Measurements from ENCODE around the gene C2CD2.
"Not testable (repeated sequence)": the region's sequence is repeated elsewhere in the genome, so short reads cannot be mapped to it uniquely, and the experiment has no call there.

The C2CD2 gene

GRCh38 chr21:41960386-41960785 is 6.6 kb upstream of the C2CD2 start:
- DNase-seq (ENCODE audit: low read depth, low spot score): no peak
- no peak for TF ChIP-seq CTCF (IDR thresholded peaks at IDR 0.05; ENCODE audit: low read depth, low read length)
- in situ Hi-C loops (cut with HindIII; ENCODE audit: low sequenced_read_pairs): no loop called here
- no peak overlapping the region for H3K4me3 ChIP-seq (ENCODE audit: low read depth, low read length)

GRCh38 chr21:41959697-41960096 is 5.9 kb upstream of the C2CD2 start:
- in situ Hi-C loops (cut with HindIII; ENCODE audit: low sequenced_read_pairs); H3K4me3 ChIP-seq (ENCODE audit: low read depth, low read length); DNase-seq (ENCODE audit: low read depth, low spot score): not testable (repeated sequence)

GRCh38 chr21:41958886-41959563 is 5.2 kb upstream of the C2CD2 start:
- DNase-seq (ENCODE audit: low read depth, low spot score): no peak
- no peak for TF ChIP-seq CTCF (IDR thresholded peaks at IDR 0.05; ENCODE audit: low read depth, low read length)
- in situ Hi-C loops (cut with HindIII; ENCODE audit: low sequenced_read_pairs): no loop called here
- H3K4me3 ChIP-seq (ENCODE audit: low read depth, low read length): no peak overlapping the region

- H3K4me3 ChIP-seq (ENCODE audit: low read depth, low read length): no peak overlapping the region
- in situ Hi-C loops (cut with HindIII; ENCODE audit: low sequenced_read_pairs): no loop called here
- TF ChIP-seq CTCF (IDR thresholded peaks at IDR 0.05; ENCODE audit: low read depth, low read length): peak; percentile 21
- peak; percentile 95 for DNase-seq (ENCODE audit: low read depth, low spot score)
Observed at GRCh38 chr21:41957991-41958766, 4.4 kb upstream of the C2CD2 start.

GRCh38 chr21:41956926-41957729 is 3.3 kb upstream of the C2CD2 start:
- in situ Hi-C loops (cut with HindIII; ENCODE audit: low sequenced_read_pairs): no loop called here

GRCh38 chr21:41955516-41955915 is 1.7 kb upstream of the C2CD2 start:
- no peak for DNase-seq (ENCODE audit: low read depth, low spot score)
- in situ Hi-C loops (cut with HindIII; ENCODE audit: low sequenced_read_pairs): no loop called here
- H3K4me3 ChIP-seq (ENCODE audit: low read depth, low read length): no peak overlapping the region
- no peak for TF ChIP-seq CTCF (IDR thresholded peaks at IDR 0.05; ENCODE audit: low read depth, low read length)

More at GRCh38 chr21:41956926-41957729, 3.3 kb upstream of the C2CD2 start:
- no peak overlapping the region for H3K4me3 ChIP-seq (ENCODE audit: low read depth, low read length)
- peak; percentile 74 for DNase-seq (ENCODE audit: low read depth, low spot score)
- TF ChIP-seq CTCF (IDR thresholded peaks at IDR 0.05; ENCODE audit: low read depth, low read length): no peak
